ENCODE data around the gene PHACTR2.

The PHACTR2 gene

GRCh38 chr6:143708889-143709288 is 31.1 kb downstream of the PHACTR2 start:
- H3K4me1 ChIP-seq (ENCODE audit: low read length), result no peaks in the 10 kb centered on the region
- no peak for DNase-seq
- no peaks in the 10 kb centered on the region for H3K79me2 ChIP-seq (ENCODE audit: low read length)

GRCh38 chr6:143711714-143712113 is 33.9 kb downstream of the PHACTR2 start:
- H3K4me2 ChIP-seq (ENCODE audit: low read depth, low read length), result no peak overlapping the region
- H3K9me2 ChIP-seq (replicated peaks; ENCODE audit: insufficient read depth, low read length), result no peaks in the 10 kb centered on the region
- H3K27ac ChIP-seq (ENCODE audit: low read length), result no peak overlapping the region
- no peak for DNase-seq
- H3K79me2 ChIP-seq (ENCODE audit: low read length), result no peaks in the 10 kb centered on the region
- no peak overlapping the region for H2AFZ ChIP-seq (ENCODE audit: low read length)
- H3K36me3 ChIP-seq (replicated peaks; ENCODE audit: insufficient read depth, low read length), result no peaks in the 10 kb centered on the region
- TF ChIP-seq EZH2phosphoT487 (IDR thresholded peaks at IDR 0.05; ENCODE audit: low read length) (no peak), EZH2 (optimal IDR thresholded peaks at IDR 0.05; ENCODE audit: low read depth, low read length) (no peak), CTCF (IDR thresholded peaks at IDR 0.05; ENCODE audit: low read length) (no peak)
- no peaks in the 10 kb centered on the region for H3F3A ChIP-seq (ENCODE audit: insufficient read depth, low read length)
- no peaks in the 10 kb centered on the region for H3K9me3 ChIP-seq (replicated peaks; ENCODE audit: insufficient read depth, low read length)
- no peaks in the 10 kb centered on the region for H4K20me1 ChIP-seq (ENCODE audit: insufficient read depth, low read length)
- no peaks in the 10 kb centered on the region for H3K27me3 ChIP-seq (replicated peaks; ENCODE audit: insufficient read depth, low read length)
- no peak overlapping the region for H3K4me3 ChIP-seq (ENCODE audit: low read length)
- no peaks in the 10 kb centered on the region for H3K4me1 ChIP-seq (ENCODE audit: low read length)
- no peak overlapping the region for H3K9ac ChIP-seq (ENCODE audit: low read length)

More at GRCh38 chr6:143708889-143709288, 31.1 kb downstream of the PHACTR2 start:
- Histone ChIP-seq H3K4me2 (ENCODE audit: low read depth, low read length) (no peak overlapping the region), H3K27ac (ENCODE audit: low read length) (no peak overlapping the region), H3K4me3 (ENCODE audit: low read length) (no peak overlapping the region), H3F3A (ENCODE audit: insufficient read depth, low read length) (no peaks in the 10 kb centered on the region), H2AFZ (ENCODE audit: low read length) (no peak overlapping the region), H3K9me2 (replicated peaks; ENCODE audit: insufficient read depth, low read length) (no peaks in the 10 kb centered on the region), H3K9me3 (replicated peaks; ENCODE audit: insufficient read depth, low read length) (no peaks in the 10 kb centered on the region), H3K9ac (ENCODE audit: low read length) (no peak overlapping the region), H3K36me3 (replicated peaks; ENCODE audit: insufficient read depth, low read length) (no peaks in the 10 kb centered on the region), H4K20me1 (ENCODE audit: insufficient read depth, low read length) (no peaks in the 10 kb centered on the region), H3K27me3 (replicated peaks; ENCODE audit: insufficient read depth, low read length) (no peaks in the 10 kb centered on the region)
- TF ChIP-seq EZH2 (optimal IDR thresholded peaks at IDR 0.05; ENCODE audit: low read depth, low read length) (no peak), CTCF (IDR thresholded peaks at IDR 0.05; ENCODE audit: low read length) (no peak), EZH2phosphoT487 (IDR thresholded peaks at IDR 0.05; ENCODE audit: low read length) (no peak)

- no peak for DNase-seq
- Histone ChIP-seq H3K9ac (ENCODE audit: low read length) (no peak overlapping the region), H3F3A (ENCODE audit: insufficient read depth, low read length) (no peaks in the 10 kb centered on the region), H3K27me3 (replicated peaks; ENCODE audit: insufficient read depth, low read length) (no peaks in the 10 kb centered on the region), H3K27ac (ENCODE audit: low read length) (no peak overlapping the region), H3K36me3 (replicated peaks; ENCODE audit: insufficient read depth, low read length) (no peaks in the 10 kb centered on the region), H3K9me3 (replicated peaks; ENCODE audit: insufficient read depth, low read length) (no peaks in the 10 kb centered on the region), H3K9me2 (replicated peaks; ENCODE audit: insufficient read depth, low read length) (no peaks in the 10 kb centered on the region), H2AFZ (ENCODE audit: low read length) (no peak overlapping the region), H4K20me1 (ENCODE audit: insufficient read depth, low read length) (no peaks in the 10 kb centered on the region), H3K4me2 (ENCODE audit: low read depth, low read length) (no peak overlapping the region), H3K4me3 (ENCODE audit: low read length) (no peak overlapping the region), H3K4me1 (ENCODE audit: low read length) (no peaks in the 10 kb centered on the region), H3K79me2 (ENCODE audit: low read length) (no peaks in the 10 kb centered on the region)
- TF ChIP-seq EZH2 (optimal IDR thresholded peaks at IDR 0.05; ENCODE audit: low read depth, low read length) (no peak), CTCF (IDR thresholded peaks at IDR 0.05; ENCODE audit: low read length) (no peak), EZH2phosphoT487 (IDR thresholded peaks at IDR 0.05; ENCODE audit: low read length) (no peak)
These were observed 40.7 kb downstream of the PHACTR2 start for GRCh38 chr6:143718472-143718871.

Data from MM.1S (cell line).